GM13976 (cell line): ENCODE results near the gene CNNM2.

ENCODE experiments used
- DNase-seq: peaks from one replicate; pipeline ENCODE4 v3.0.0; 2012; ENCODE audit warnings: low spot score
- CTCF ChIP-seq: IDR thresholded peaks from 2 replicates; pipeline ENCODE4 v1.5.1; 2012; ENCODE audit warnings: borderline replicate concordance, mild to moderate bottlenecking; ENCODE audit not compliant: insufficient read depth; ENCODE audit errors: extremely low read depth, missing control alignments, control extremely low read depth
- in situ Hi-C: fragments of 300-500 bp; cut with MboI; formaldehyde crosslinking; loops from one replicate; pipeline ENCODE4 v1.12.0; 2022; ENCODE audit warnings: low sequenced_read_pairs, mixed read lengths, inconsistent platforms; ENCODE audit not compliant: unreplicated experiment

The CNNM2 gene

GRCh38 chr10:103042129-103042528, 124.0 kb downstream of the CNNM2 start:
- no peak for DNase-seq
- no peak for TF ChIP-seq CTCF
- in situ Hi-C loops = loop anchor here (10.0 kb wide), 1 partner anchor 117 kb away; no protein-coding TSS in a partner anchor

GRCh38 chr10:103042908-103043307, 124.8 kb downstream of the CNNM2 start:
- in situ Hi-C loops = loop anchor here (10.0 kb wide), 1 partner anchor 118 kb away; no protein-coding TSS in a partner anchor
- DNase-seq = no peak
- TF ChIP-seq CTCF = no peak

- DNase-seq = no peak
- in situ Hi-C loops = loop anchor here (10.0 kb wide), 1 partner anchor 120 kb away; no protein-coding TSS in a partner anchor
- no peak for TF ChIP-seq CTCF
Measured at GRCh38 chr10:103044942-103045489, 126.9 kb downstream of the CNNM2 start.

GRCh38 chr10:103045961-103046360, 127.9 kb downstream of the CNNM2 start:
- no peak for TF ChIP-seq CTCF
- no peak for DNase-seq
- in situ Hi-C loops = loop anchor here (10.0 kb wide), 1 partner anchor 121 kb away; no protein-coding TSS in a partner anchor

GRCh38 chr10:103047381-103047780, 129.3 kb downstream of the CNNM2 start:
- DNase-seq = no peak
- in situ Hi-C loops = loop anchor here (10.0 kb wide), 1 partner anchor 123 kb away; no protein-coding TSS in a partner anchor
- no peak for TF ChIP-seq CTCF

GRCh38 chr10:103049237-103049636, 131.1 kb downstream of the CNNM2 start:
- no peak for TF ChIP-seq CTCF
- in situ Hi-C loops = loop anchor here (10.0 kb wide), 1 partner anchor 124 kb away; no protein-coding TSS in a partner anchor
- no peak for DNase-seq
